ENCODE measurements around the gene THNSL1. TPM values are rescaled to one million over a fixed set of nuclear protein-coding genes. Genes with fewer than 3 reads are reported as not detected.

THNSL1 gene
- total and polyA plus RNA-seq, 9 of the 15 experiments (the other 6 are each of a cell fraction or from before 2014, with no cell fraction given), result 4.5 to 8.6 (median 6.3) TPM

DNA sequence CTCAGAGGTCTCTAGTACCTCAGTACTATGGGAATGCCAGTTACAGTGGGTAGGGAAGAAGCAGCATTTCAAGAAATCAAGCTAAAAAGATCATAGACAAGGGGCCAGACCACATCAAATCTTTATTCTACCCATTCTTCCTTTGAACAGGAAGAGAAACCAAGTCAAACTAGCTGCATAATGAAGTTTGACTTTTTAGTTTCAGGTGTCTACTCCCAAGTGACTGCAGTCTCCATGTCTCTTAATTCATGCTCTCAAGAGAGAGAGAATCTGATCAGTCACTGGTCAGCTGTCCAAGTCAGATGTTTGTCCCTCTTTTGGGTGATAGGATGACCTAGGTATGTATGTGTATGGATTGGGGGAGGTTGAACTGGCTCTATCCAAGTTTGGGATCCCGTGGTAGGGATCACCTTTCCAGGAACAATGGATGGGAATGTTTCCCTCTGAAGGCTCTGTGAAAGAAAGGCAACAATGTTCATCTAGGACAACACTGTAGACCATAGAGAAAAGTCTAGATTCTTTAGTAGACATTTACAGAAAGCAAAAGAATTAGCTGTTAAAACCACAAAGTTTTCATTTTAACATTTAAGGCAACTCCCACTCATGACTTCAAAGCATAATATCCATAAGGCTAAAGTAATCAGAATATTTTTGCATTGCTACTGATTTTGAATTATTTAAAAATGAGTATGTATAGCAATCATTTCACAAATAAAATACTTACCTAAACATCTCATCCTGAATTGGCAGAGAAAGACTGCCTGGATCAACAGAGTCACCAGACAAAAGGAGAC, 33.9 kb upstream of the THNSL1 start (continued):
- TF ChIP-seq PRDM10 (IDR thresholded peaks at IDR 0.05; ENCODE audit: partially characterized antibody) (no peak), NFRKB (IDR thresholded peaks at IDR 0.05; ENCODE audit: low read depth) (no peak), E2F4 (CRISPR knock-in tag; IDR thresholded peaks at IDR 0.05; ENCODE audit: low read depth) (no peak), ZNF263 (CRISPR knock-in tag; IDR thresholded peaks at IDR 0.05; ENCODE audit: borderline replicate concordance) (no peak), FOXJ3 (CRISPR knock-in tag; IDR thresholded peaks at IDR 0.05) (no peak), CCNT2 (IDR thresholded peaks at IDR 0.05; ENCODE audit: borderline replicate concordance, extremely low read depth, insufficient read length, low read depth, low read length) (no peak), CHCHD3 (CRISPR knock-in tag; IDR thresholded peaks at IDR 0.05) (no peak), CBFA2T2 (conservative IDR thresholded peaks at IDR 0.05) (no peak), MAFK (IDR thresholded peaks at IDR 0.05; ENCODE audit: low read length) (no peak), BCOR (IDR thresholded peaks at IDR 0.05) (no peak), YY1 (IDR thresholded peaks at IDR 0.05; ENCODE audit: borderline replicate concordance in 1 of 3, control insufficient read depth in 1 of 3, extremely low read depth in 1 of 3, insufficient read depth in 3 of 3, insufficient read length in 1 of 3, insufficient replicate concordance in 2 of 3, low read depth in 1 of 3, low read length in 2 of 3) (no peak)
